Measurements from ENCODE around the gene ALAD.

Gene ALAD

GRCh38 chr9:113369855-113370140, 31.3 kb downstream of the ALAD start:
- TF ChIP-seq SIN3A (IDR thresholded peaks at IDR 0.05; ENCODE audit: borderline replicate concordance, insufficient read depth, low read length) (no peak), POLR2AphosphoS5 (IDR thresholded peaks at IDR 0.05; ENCODE audit: low read depth, low read length) (no peak), TAF1 (IDR thresholded peaks at IDR 0.05; ENCODE audit: borderline replicate concordance, insufficient read depth, low read length) (no peak), FOXP2 (optimal IDR thresholded peaks at IDR 0.05; ENCODE audit: borderline replicate concordance, extremely low read depth, extremely low read length, insufficient read depth) (no peak), REST (IDR thresholded peaks at IDR 0.05; ENCODE audit: insufficient read depth in 1 of 2, low read depth in 2 of 2, low read length in 2 of 2) (no peak)

GRCh38 chr9:113368982-113369854, 31.9 kb downstream of the ALAD start:
- TF ChIP-seq SIN3A (IDR thresholded peaks at IDR 0.05; ENCODE audit: borderline replicate concordance, insufficient read depth, low read length) (no peak), TAF1 (IDR thresholded peaks at IDR 0.05; ENCODE audit: borderline replicate concordance, insufficient read depth, low read length) (no peak), POLR2AphosphoS5 (IDR thresholded peaks at IDR 0.05; ENCODE audit: low read depth, low read length) (no peak)

GRCh38 chr9:113368348-113368981, 32.6 kb downstream of the ALAD start:
- TF ChIP-seq FOXP2 (optimal IDR thresholded peaks at IDR 0.05; ENCODE audit: borderline replicate concordance, extremely low read depth, extremely low read length, insufficient read depth) = no peak
- no peak for TF ChIP-seq SIN3A (IDR thresholded peaks at IDR 0.05; ENCODE audit: borderline replicate concordance, insufficient read depth, low read length)

GRCh38 chr9:113364951-113365350, 36.1 kb downstream of the ALAD start:
- TF ChIP-seq REST (IDR thresholded peaks at IDR 0.05; ENCODE audit: insufficient read depth in 1 of 2, low read depth in 2 of 2, low read length in 2 of 2) = no peak
- TF ChIP-seq POLR2AphosphoS5 (IDR thresholded peaks at IDR 0.05; ENCODE audit: low read depth, low read length) = no peak
- TF ChIP-seq FOXP2 (optimal IDR thresholded peaks at IDR 0.05; ENCODE audit: borderline replicate concordance, extremely low read depth, extremely low read length, insufficient read depth) = no peak
- TF ChIP-seq SIN3A (IDR thresholded peaks at IDR 0.05; ENCODE audit: borderline replicate concordance, insufficient read depth, low read length) = no peak
- no peak for TF ChIP-seq TAF1 (IDR thresholded peaks at IDR 0.05; ENCODE audit: borderline replicate concordance, insufficient read depth, low read length)

- TF ChIP-seq FOXP2 (optimal IDR thresholded peaks at IDR 0.05; ENCODE audit: borderline replicate concordance, extremely low read depth, extremely low read length, insufficient read depth) = no peak
- no peak for TF ChIP-seq REST (IDR thresholded peaks at IDR 0.05; ENCODE audit: insufficient read depth in 1 of 2, low read depth in 2 of 2, low read length in 2 of 2)
- TF ChIP-seq POLR2AphosphoS5 (IDR thresholded peaks at IDR 0.05; ENCODE audit: low read depth, low read length) = no peak
- TF ChIP-seq SIN3A (IDR thresholded peaks at IDR 0.05; ENCODE audit: borderline replicate concordance, insufficient read depth, low read length) = no peak
- no peak for TF ChIP-seq TAF1 (IDR thresholded peaks at IDR 0.05; ENCODE audit: borderline replicate concordance, insufficient read depth, low read length)
Measured at GRCh38 chr9:113363336-113363735, 37.7 kb downstream of the ALAD start.

All from PFSK-1 (cell line).